NB4 (cell line): Measurements from ENCODE around the gene ADAMTS18.

Experiments
- DNase-seq: peaks from one replicate; pipeline ENCODE4 v3.0.0; 2010; ENCODE audit warnings: low read depth
- H3K4me3 ChIP-seq: one replicate; pipeline ENCODE4 v1.5.1; 2011; ENCODE audit warnings: mild to moderate bottlenecking, low read depth, low read length, moderate library complexity
- CTCF ChIP-seq: IDR thresholded peaks from one replicate; pipeline ENCODE4 v1.5.1; 2012; ENCODE audit warnings: low read depth, low read length
- MAX ChIP-seq: IDR thresholded peaks from 2 replicates; pipeline ENCODE4 v1.6.1; 2011; ENCODE audit warnings: low read depth, low read length
- MYC ChIP-seq: IDR thresholded peaks from 2 replicates; pipeline ENCODE4 v1.6.1; 2011; ENCODE audit warnings: low read depth, low read length
- POLR2A ChIP-seq: IDR thresholded peaks from 2 replicates; pipeline ENCODE4 v1.6.1; 2011; ENCODE audit warnings: mild to moderate bottlenecking; ENCODE audit not compliant: insufficient read length; ENCODE audit errors: extremely low read depth

ADAMTS18 gene

DNA sequence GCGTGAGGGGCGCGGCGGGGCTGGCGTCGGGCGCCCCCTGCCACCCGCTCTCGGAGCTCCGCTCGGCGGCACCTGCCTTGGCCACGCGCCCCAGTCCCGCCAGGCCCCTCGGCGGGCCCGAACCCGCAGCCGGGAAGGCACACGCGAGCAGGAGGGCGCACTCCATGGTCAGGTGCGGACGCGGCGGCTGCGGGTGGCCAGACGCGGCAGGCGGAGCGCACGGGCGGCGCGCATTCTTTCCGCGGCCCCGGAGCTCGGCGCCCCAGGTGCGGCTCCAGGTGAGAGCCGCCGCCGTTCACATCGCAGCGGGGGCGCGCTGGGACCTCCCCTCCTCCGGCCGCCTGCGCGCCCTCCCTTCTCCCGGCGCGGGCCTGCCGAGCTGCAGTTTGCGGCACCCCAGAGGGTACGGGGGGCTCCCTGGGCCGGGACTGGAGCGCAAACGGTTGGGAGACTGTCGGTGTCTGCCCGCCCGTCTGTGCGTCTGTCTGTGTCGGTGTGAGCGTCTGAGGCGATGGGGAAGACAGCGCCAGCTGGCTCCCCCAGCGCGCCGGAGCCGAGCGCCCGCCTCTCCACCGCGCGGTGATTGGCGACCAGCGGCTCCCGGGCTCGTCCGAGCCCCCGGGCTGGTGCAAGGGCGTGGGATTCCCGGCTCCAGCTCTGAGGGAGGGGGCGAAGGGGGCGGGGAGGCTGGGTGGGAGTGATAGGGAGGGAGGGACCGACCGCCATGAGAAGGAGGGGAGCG lies at the start of gene ADAMTS18:
Gene ADAMTS18, minus strand, starts transcription at position 505 of the 742 bp plus-strand sequence. Its CDS starts 339 bp downstream, at position 166.
- no peak for DNase-seq
- H3K4me3 ChIP-seq: no peak within 1 kb of the TSS
- no peak for TF ChIP-seq POLR2A
- TF ChIP-seq CTCF: no peak
- TF ChIP-seq MAX: no peak
- TF ChIP-seq MYC: no peak

DNA sequence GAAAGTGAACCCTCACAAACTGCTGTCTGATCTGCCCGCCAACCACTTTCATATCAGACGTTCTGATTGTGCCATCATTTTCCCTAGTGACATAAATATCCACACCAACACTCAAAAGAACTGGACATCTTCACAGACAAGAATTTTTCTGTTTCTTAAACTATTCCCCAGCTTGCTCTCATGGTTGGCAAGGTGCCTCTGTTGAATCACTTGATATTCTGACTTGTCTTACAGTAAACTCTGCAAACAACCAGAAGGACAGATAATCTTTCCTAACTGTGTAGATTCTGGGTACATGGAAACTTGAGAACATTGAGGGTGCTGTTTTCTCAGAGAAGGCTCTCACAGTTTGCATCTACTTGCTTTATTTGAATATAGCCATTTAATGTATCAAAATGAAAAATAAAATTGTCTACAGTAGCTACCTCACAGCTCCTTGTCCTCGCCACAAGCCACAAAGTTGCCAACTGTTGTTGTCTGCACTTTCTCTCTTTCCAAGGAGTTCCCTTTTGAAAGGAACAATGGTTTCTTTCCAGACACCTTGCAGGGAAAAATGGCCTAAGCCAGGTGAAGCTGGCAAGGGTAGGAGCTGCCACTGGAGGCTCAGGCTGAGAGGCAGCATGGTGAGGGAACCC lies 46.0 kb upstream of the ADAMTS18 start:
- DNase-seq: no peak
- no peak overlapping the region for H3K4me3 ChIP-seq
- TF ChIP-seq MAX (no peak), POLR2A (no peak)

DNA sequence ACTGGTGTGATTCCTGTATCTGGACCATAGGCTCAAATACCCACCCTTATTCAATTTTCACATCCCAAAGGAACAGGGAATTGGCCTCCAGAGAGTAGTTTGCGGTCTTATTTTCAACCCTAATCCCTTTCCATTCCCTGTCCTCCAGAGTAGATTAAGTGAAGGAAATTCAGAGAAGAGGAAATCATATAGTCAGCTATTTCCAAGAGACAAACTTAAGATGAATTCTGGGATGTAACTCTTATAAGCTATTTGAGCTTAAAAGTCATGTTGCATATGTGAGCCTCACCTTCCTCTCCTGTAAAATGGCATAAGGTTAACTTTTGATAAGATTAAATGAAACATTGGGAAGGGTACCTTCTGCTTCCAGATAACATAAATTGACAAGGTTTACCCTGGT lies 37.4 kb upstream of the ADAMTS18 start:
- DNase-seq: no peak
- no peak overlapping the region for H3K4me3 ChIP-seq
- no peak for TF ChIP-seq MAX
- no peak for TF ChIP-seq CTCF
- no peak for TF ChIP-seq POLR2A
- TF ChIP-seq MYC: no peak

- DNase-seq: no peak
- no peak for TF ChIP-seq MAX
- TF ChIP-seq POLR2A: no peak
- H3K4me3 ChIP-seq: no peak overlapping the region
These were observed 36.0 kb upstream of the ADAMTS18 start for GRCh38 chr16:77470851-77471250.

- DNase-seq: no peak
- H3K4me3 ChIP-seq: no peak overlapping the region
- no peak for TF ChIP-seq MYC
- TF ChIP-seq CTCF: no peak
- TF ChIP-seq MAX: no peak
- no peak for TF ChIP-seq POLR2A
These were observed 34.8 kb upstream of the ADAMTS18 start for GRCh38 chr16:77469634-77470033.

DNA sequence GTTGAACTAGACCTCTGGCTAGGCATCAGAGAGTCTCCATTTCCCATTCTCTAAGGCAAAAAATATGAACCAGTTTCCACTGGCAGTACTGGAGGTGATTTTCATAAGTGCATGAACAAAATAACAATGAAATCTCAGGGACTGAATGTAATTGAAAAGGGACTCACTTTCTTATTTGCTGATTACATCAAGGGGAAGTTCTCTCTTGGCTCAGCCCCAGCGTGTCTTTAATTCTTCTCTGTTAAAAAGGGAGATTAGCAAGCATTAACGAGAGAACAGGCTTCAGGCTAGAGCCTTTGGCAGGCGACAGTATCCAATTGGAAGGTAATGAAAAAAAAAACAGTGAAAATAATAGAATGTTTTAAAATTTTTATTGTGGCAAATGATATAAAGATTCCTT lies 34.0 kb upstream of the ADAMTS18 start:
- H3K4me3 ChIP-seq: no peak overlapping the region
- DNase-seq: no peak
- TF ChIP-seq MYC: no peak
- no peak for TF ChIP-seq MAX
- TF ChIP-seq POLR2A: no peak
- TF ChIP-seq CTCF: no peak
